K562 (cell line): ENCODE data around the gene RELL1. TPM values are rescaled to one million over a fixed set of nuclear protein-coding genes. Genes with fewer than 3 reads are reported as not detected.

Source experiments
- ARID3A ChIP-seq: IDR thresholded peaks from 2 replicates; pipeline ENCODE4 v1.6.1; 2012; ENCODE audit warnings: low read depth, low read length, improper control_type of control experiment, borderline replicate concordance
- ARID4B ChIP-seq: sonication (generic); formaldehyde crosslinking; IDR thresholded peaks from 2 replicates; pipeline ENCODE4 v1.8.0; 2022; ENCODE audit warnings: mild to moderate bottlenecking, missing genetic modification reagents
- COPS2 ChIP-seq: fragments of 450-650 bp; conservative IDR thresholded peaks from 2 replicates; pipeline ENCODE4 v1.6.1; 2016; ENCODE audit warnings: mild to moderate bottlenecking, moderate library complexity
- ERF ChIP-seq: fragments of 450-650 bp; formaldehyde crosslinking; IDR thresholded peaks from 2 replicates; pipeline ENCODE4 v1.4.0; 2020; ENCODE audit warnings: mild to moderate bottlenecking, mixed read lengths
- ETV5 ChIP-seq: sonication (generic); formaldehyde crosslinking; IDR thresholded peaks from 2 replicates; pipeline ENCODE4 v1.4.0; 2020; ENCODE audit warnings: low read depth, mild to moderate bottlenecking, missing genetic modification reagents
- FOXP1 ChIP-seq: sonication (generic); formaldehyde crosslinking; IDR thresholded peaks from 2 replicates; pipeline ENCODE4 v1.8.0; 2022; ENCODE audit warnings: mild to moderate bottlenecking, missing genetic modification reagents
- HSF4 ChIP-seq: fragments of 250-450 bp; sonication (Bioruptor Pico); IDR thresholded peaks from 2 replicates; pipeline ENCODE4 v2.1.2; 2022; ENCODE audit warnings: mild to moderate bottlenecking, moderate library complexity, borderline replicate concordance
- KDM2B ChIP-seq: fragments of 250-450 bp; sonication (Bioruptor Pico); IDR thresholded peaks from 2 replicates; pipeline ENCODE4 v1.8.0; 2021; ENCODE audit warnings: mild to moderate bottlenecking, moderate library complexity
- NFIC ChIP-seq: fragments of 450-650 bp; IDR thresholded peaks from 2 replicates; pipeline ENCODE4 v1.6.1; 2017; ENCODE audit warnings: mild to moderate bottlenecking, inconsistent platforms
- POLR2G ChIP-seq: fragments of 200-400 bp; formaldehyde crosslinking; IDR thresholded peaks from 2 replicates; pipeline ENCODE4 v1.6.1; 2017; ENCODE audit warnings: low read depth, mild to moderate bottlenecking, antibody characterized with exemption, low read length, moderate library complexity
- POLR2H ChIP-seq: IDR thresholded peaks from 2 replicates; pipeline ENCODE4 v1.6.1; 2016; ENCODE audit warnings: missing genetic modification characterization, low read depth, mild to moderate bottlenecking, control low read depth, missing compliant biosample characterization, moderate library complexity
- RBFOX2 ChIP-seq: fragments of 200-400 bp; formaldehyde crosslinking; IDR thresholded peaks from 2 replicates; pipeline ENCODE4 v1.6.1; 2017; ENCODE audit warnings: low read depth, mild to moderate bottlenecking, low read length, moderate library complexity
- TBP ChIP-seq: optimal IDR thresholded peaks from 2 replicates; pipeline ENCODE3; 2011; ENCODE audit warnings: low read depth, low read length, improper control_type of control experiment
- U2AF1 ChIP-seq: fragments of 200-400 bp; formaldehyde crosslinking; optimal IDR thresholded peaks from 2 replicates; pipeline ENCODE3; 2017; ENCODE audit warnings: mild to moderate bottlenecking, low read depth, low read length, moderate library complexity
- ZNF124 ChIP-seq: sonication (generic); formaldehyde crosslinking; IDR thresholded peaks from 2 replicates; pipeline ENCODE4 v1.8.1; 2022; ENCODE audit warnings: missing genetic modification reagents
- ZNF184 ChIP-seq: sonication (generic); formaldehyde crosslinking; IDR thresholded peaks from 2 replicates; pipeline ENCODE4 v1.5.0; 2020; ENCODE audit warnings: missing genetic modification reagents
- ZNF507 ChIP-seq: conservative IDR thresholded peaks from 2 replicates; pipeline ENCODE4 v1.6.1; 2017; ENCODE audit warnings: missing genetic modification characterization, missing compliant biosample characterization
- ZNF561 ChIP-seq: fragments of 450-650 bp; formaldehyde crosslinking; conservative IDR thresholded peaks from 2 replicates; pipeline ENCODE4 v1.4.0; 2020; ENCODE audit warnings: mild to moderate bottlenecking, moderate library complexity
- polyA plus RNA-seq, 8 experiments: library from polyadenylated mRNA; depleted of rRNA in 4 of 8; stranded (reverse) in 5 of 8; unstranded in 3 of 8; fragments of >200 nt; fragmentation: Nextera tagmentation in 2 of 8; fragmentation: Illumina TruSeq in 1 of 8; extraction: Ambion mirVana in 2 of 8; extraction: Trizol in 1 of 8; gene quantifications; 2 replicates each; pipeline versions ENCODE4 v1.2.1 to v1.2.3, GENCODE V29; 2011 to 2014; ENCODE audit warnings: inconsistent platforms in 1 of 8, missing spikeins in 1 of 8
- total RNA-seq, 7 experiments: library from RNA; depleted of rRNA in 6 of 7; stranded (reverse); fragments of >200 nt in 6 of 7; fragmentation: Illumina TruSeq in 2 of 7; extraction: Trizol in 2 of 7; gene quantifications; 2 replicates each; pipeline versions ENCODE4 v1.2.1 to v1.2.3, GENCODE V29; 2011 to 2021; ENCODE audit warnings: low replicate concordance in 1 of 7
- TF ChIP-seq, protein P1 (sequence below): sonication (generic); formaldehyde crosslinking; IDR thresholded peaks from 2 replicates; pipeline ENCODE4 v1.8.0; 2022; ENCODE audit warnings: mild to moderate bottlenecking, missing genetic modification reagents
- TF ChIP-seq, protein P2 (sequence below): fragments of 150-350 bp; conservative IDR thresholded peaks from 2 replicates; pipeline ENCODE4 v1.6.1; 2014; ENCODE audit warnings: low read length

Gene RELL1
- total and polyA plus RNA-seq, 9 of the 15 experiments (the other 6 are each of a cell fraction or from before 2014, with no cell fraction given), result 0.06 to 3.5 (median 1.7) TPM; not detected in 1

- no peak for TF ChIP-seq ARID3A
- TF ChIP-seq COPS2, result no peak
- no peak for TF ChIP-seq HSF4
- TF ChIP-seq POLR2G, result peak; percentile 86
- TF ChIP-seq KDM2B (CRISPR knock-in tag), result peak; percentile 30; the same call in 1 of the 2 replicates
- TF ChIP-seq ARID4B (CRISPR knock-in tag), result peak; percentile 76
- TF ChIP-seq ZNF561 (CRISPR knock-in tag), result no peak
- TF ChIP-seq U2AF1, result peak; percentile 79
- peak; percentile 46 for TF ChIP-seq FOXP1 (CRISPR knock-in tag)
- peak; percentile 80 for TF ChIP-seq RBFOX2
- TF ChIP-seq POLR2H, result no peak
- peak; percentile 39 for TF ChIP-seq TBP
- TF ChIP-seq, protein P1, sequence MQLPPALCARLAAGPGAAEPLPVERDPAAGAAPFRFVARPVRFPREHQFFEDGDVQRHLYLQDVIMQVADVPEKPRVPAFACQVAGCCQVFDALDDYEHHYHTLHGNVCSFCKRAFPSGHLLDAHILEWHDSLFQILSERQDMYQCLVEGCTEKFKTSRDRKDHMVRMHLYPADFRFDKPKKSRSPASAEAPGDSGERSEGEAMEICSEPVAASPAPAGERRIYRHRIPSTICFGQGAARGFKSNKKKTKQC (CRISPR knock-in tag), result 0 out of 2 replicates have a peak, but pooled peaks have one; percentile 69
- TF ChIP-seq ERF (CRISPR knock-in tag), result no peak
- TF ChIP-seq, protein P2, sequence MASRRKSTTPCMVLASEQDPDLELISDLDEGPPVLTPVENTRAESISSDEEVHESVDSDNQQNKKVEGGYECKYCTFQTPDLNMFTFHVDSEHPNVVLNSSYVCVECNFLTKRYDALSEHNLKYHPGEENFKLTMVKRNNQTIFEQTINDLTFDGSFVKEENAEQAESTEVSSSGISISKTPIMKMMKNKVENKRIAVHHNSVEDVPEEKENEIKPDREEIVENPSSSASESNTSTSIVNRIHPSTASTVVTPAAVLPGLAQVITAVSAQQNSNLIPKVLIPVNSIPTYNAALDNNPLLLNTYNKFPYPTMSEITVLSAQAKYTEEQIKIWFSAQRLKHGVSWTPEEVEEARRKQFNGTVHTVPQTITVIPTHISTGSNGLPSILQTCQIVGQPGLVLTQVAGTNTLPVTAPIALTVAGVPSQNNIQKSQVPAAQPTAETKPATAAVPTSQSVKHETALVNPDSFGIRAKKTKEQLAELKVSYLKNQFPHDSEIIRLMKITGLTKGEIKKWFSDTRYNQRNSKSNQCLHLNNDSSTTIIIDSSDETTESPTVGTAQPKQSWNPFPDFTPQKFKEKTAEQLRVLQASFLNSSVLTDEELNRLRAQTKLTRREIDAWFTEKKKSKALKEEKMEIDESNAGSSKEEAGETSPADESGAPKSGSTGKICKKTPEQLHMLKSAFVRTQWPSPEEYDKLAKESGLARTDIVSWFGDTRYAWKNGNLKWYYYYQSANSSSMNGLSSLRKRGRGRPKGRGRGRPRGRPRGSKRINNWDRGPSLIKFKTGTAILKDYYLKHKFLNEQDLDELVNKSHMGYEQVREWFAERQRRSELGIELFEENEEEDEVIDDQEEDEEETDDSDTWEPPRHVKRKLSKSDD, result no peak
- TF ChIP-seq ZNF124 (CRISPR knock-in tag), result 0 out of 2 replicates have a peak, but pooled peaks have one; percentile 23
- TF ChIP-seq ZNF184 (CRISPR knock-in tag), result no peak
- peak; percentile 35; the same call in 1 of the 2 replicates for TF ChIP-seq NFIC
- TF ChIP-seq ETV5 (CRISPR knock-in tag), result 0 out of 2 replicates have a peak, but pooled peaks have one; percentile 23
- TF ChIP-seq ZNF507 (tag), result no peak
These were observed 278 bp downstream of the RELL1 start (continued) for GRCh38 chr4:37685823-37686372.
